Suppressor macrophage treated with lipopolysaccharide for 1 hour (primary cell): ENCODE measurements around the gene MAML2.

Experiments used
- DNase-seq, 3 donors: peaks; one replicate each; pipeline ENCODE4 v3.0.0-alpha.2; 2020 to 2022

The MAML2 gene

DNA sequence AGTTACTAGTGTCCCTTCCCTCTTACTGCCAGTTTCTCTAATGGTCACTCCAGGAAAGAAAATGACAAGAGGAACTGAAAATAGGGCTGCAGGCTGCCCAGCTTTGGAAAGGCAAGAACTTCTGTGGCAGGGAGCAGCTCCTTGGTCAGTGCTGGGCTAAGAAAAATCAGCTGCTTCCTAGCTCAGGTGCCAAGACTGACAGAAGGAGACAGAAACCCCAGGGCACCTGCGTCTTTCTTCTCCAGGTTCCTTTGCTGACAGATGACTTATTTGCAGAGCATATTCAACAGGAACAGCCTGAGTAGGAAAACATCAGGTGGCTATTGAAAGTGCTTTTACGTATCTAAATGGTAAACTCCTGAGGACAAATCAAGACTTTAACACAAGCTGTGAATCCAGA lies 25.4 kb downstream of the MAML2 start:
- peak in 1 of 3 donors; percentile 45 for DNase-seq

- no peak for DNase-seq
These were observed 26.1 kb downstream of the MAML2 start for GRCh38 chr11:96316869-96317268.

DNA sequence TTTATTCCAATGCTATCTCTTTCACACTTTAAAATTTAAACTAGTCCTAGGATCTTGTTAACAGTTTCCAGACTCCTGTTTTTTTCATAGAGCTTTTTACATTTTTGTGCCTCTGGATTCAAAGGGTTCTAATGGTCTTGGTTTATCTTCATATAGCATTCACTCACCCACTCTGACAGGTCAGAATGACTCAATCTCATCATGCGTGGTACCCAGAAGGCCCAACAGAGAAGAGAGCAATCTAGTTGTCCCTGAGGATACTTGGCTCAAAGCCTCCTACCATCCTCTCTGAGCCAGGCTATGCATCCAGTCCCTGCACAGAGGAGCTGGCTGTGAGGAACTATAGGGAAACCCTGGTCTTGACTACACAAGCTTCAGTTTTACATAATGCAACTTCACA lies 27.5 kb downstream of the MAML2 start:
- DNase-seq = no peak

DNA sequence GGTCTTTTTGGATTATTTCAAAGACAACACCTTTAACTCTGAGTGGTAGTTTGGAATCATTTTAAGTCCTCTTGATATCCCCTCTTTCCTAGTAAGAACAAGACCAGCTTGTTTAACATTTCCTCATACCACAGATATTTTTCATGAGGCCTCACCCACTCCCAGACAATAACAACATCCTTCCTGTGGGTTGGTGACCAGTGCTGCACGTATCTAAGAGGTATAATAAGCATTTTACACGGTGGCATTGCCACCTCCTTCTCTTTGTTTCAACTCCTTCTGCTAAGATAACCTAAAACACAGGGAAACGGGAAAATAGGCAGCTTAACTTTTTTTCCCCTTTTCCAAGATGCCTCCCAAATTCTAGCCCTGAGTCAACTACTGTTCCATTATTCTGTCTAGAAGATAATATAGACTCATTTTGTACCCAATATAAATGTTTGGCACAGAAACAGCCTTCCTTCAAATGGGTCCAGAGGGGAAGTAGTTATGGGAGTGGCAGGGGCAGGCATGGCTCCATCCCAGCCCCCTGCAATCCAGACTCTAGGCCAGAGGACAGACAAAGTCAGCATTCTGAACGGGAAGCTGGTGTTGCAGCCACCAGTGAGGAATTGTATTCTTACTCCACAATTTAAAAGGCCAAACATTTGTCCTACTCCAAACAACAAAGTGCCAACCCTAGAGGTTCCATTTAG lies 28.5 kb downstream of the MAML2 start:
- DNase-seq = no peak

GRCh38 chr11:96313163-96313562 lies 29.8 kb downstream of the MAML2 start:
- DNase-seq = no peak

GRCh38 chr11:96311120-96311568 lies 31.9 kb downstream of the MAML2 start:
- no peak for DNase-seq

DNA sequence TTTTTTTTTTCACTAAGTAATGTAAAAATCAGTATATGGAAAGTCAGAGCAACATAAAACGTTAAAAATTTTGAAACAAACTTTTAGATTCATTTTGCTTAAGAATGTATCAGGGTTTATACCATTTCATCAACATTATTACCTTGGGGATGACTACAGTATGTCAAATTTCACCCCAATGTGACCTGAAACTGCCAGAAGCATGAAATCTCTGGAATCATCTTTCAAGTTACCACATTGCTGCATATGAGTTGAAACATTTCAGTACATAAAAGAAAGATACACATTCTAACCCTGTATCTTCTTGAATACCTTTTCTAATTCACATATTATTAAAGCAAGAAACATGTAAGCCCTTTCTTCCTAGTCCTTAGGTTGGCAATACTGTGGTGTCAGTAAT lies 32.8 kb downstream of the MAML2 start:
- DNase-seq = no peak

GRCh38 chr11:96309643-96310017 lies 33.4 kb downstream of the MAML2 start:
- DNase-seq = no peak

GRCh38 chr11:96309016-96309642 lies 33.9 kb downstream of the MAML2 start:
- DNase-seq = peak in 2 of 3 donors; percentile 47 to 59

GRCh38 chr11:96307776-96308140 lies 35.2 kb downstream of the MAML2 start:
- peak in 2 of 3 donors; percentile 36 to 41 for DNase-seq

DNA sequence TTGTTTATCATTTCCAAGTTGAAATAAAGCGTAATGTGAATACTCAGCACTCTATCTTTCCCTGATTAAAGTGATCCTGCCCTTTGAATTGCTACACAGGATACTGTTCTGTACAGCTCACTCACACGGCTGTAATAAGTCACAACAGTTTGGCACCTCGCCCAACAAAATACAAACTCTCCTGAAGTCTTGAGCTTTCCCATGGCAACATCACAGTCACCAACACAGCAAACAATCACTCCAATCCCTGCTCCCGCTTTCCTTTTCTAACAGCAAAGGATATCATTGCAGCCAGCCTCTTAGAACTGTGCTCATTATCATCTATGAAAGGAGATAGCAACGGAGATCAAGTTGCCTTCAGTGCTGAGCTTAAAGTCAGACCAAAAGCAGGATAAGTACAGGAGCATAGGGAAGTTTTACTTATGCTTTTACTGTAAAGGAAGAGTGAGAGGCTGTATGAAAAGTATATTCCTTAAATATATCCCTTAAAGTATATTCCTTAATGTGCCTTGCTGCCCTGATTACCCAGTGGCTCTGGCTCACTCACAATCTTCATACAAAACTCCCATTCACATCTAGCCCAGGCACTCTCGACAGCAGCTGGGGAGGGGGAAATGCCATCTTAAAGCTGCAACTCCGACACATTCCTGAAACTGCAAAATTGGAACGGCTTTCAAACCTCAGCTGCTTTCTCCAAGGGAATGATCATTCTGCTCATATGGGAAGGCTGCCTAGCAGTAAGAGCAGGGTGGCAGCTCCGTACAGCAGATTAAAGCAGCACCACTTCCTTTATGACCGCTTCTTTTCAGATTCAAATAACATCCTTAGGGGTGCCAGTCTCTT lies 35.8 kb downstream of the MAML2 start:
- DNase-seq = peak; percentile 71 to 83 (median 76)

GRCh38 chr11:96306600-96306932 lies 36.4 kb downstream of the MAML2 start:
- DNase-seq = no peak

DNA sequence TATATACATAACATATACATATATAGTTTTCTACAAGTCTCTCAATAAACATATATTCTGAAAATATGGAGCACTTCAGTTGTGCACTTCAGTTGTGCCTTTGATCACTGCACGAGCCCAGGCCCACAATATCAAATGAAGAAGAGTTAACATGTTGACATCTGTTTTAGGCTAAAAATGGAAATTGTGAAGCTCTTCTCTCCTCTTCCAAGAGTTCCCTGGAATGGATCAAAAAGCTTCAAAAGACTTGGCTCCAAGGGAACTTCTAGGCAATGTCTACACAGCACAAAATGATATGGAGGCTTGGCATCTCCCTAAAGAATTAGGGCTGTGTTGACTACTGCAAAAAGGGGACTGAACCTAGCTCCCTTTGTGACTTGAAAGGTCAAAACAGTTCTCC lies 36.9 kb downstream of the MAML2 start:
- DNase-seq = no peak

GRCh38 chr11:96303980-96304379 lies 39.0 kb downstream of the MAML2 start:
- no peak for DNase-seq

GRCh38 chr11:96303064-96303463 lies 39.9 kb downstream of the MAML2 start:
- DNase-seq = peak; percentile 74 to 94 (median 90)

- DNase-seq = no peak
These were observed 41.2 kb downstream of the MAML2 start for GRCh38 chr11:96301818-96302217.

GRCh38 chr11:96299155-96299888 lies 43.7 kb downstream of the MAML2 start:
- peak; percentile 86 to 96 (median 91) for DNase-seq

- DNase-seq = no peak
These were observed 47.6 kb downstream of the MAML2 start for GRCh38 chr11:96295369-96295768.

DNA sequence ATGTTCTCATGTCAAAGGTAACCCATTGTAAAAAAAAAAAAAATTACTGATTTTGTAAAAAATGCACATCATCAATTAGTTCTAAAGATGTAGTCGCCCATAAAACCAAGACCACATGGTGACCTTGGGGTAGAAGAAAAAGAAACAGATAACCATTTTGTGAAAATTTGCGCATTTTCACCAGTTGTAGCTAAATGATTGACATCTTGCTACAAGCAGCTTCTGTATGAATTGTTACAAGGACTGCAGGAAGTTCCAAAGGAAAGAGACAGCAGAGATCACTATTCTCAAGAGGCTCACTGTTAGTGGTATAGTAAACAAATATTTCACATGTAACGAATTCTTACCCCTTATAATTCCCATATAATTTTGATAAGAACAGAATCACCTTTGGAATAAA lies 48.7 kb downstream of the MAML2 start:
- no peak for DNase-seq

DNA sequence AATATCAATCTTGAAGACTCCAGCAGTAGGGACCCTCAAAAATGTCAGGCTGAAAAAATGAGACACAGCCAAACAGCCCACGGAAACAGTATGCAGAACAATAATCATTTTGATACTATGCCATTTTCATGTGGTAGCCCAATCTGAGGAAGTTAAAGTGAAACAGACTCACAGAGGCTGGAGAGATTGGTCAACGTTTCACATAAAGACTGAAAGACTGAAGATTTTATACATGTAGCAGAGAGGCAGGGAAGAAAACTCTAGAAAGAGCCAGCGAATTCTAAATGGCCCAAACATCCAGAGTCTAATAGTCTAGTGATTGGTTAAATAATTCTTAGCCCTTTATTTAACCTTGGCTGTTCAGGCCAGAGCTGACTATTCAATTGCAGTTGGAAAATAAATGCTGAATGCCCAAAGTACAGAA lies 49.4 kb downstream of the MAML2 start:
- DNase-seq = peak; percentile 38 to 75 (median 67)

GRCh38 chr11:96293109-96293508 lies 49.9 kb downstream of the MAML2 start:
- DNase-seq = no peak

GRCh38 chr11:96292291-96293010 lies 50.5 kb downstream of the MAML2 start:
- no peak for DNase-seq

- DNase-seq = no peak
These were observed 52.4 kb downstream of the MAML2 start for GRCh38 chr11:96290631-96291030.
